Measurements from ENCODE around the gene SYDE1.
"Not testable (repeated sequence)": the region's sequence is repeated elsewhere in the genome, so short reads cannot be mapped to it uniquely, and the experiment has no call there.

The SYDE1 gene

GRCh38 chr19:15107061-15108010, at the start of gene SYDE1:
SYDE1 (plus strand) TSS chr19:15107401; CDS start chr19:15107434, 33 bp downstream.
- DNase-seq (ENCODE audit: low read depth) = peak; percentile 19

GRCh38 chr19:15062036-15062435, 45.2 kb upstream of the SYDE1 start:
- no peak for DNase-seq (ENCODE audit: low read depth)

- DNase-seq (ENCODE audit: low read depth) = not testable (repeated sequence)
Observed at GRCh38 chr19:15070386-15070785, 36.8 kb upstream of the SYDE1 start.

GRCh38 chr19:15072930-15073647, 34.1 kb upstream of the SYDE1 start:
- no peak for DNase-seq (ENCODE audit: low read depth)

GRCh38 chr19:15074371-15074770, 32.8 kb upstream of the SYDE1 start:
- DNase-seq (ENCODE audit: low read depth) = no peak

GRCh38 chr19:15075806-15076205, 31.4 kb upstream of the SYDE1 start:
- DNase-seq (ENCODE audit: low read depth) = no peak

- not testable (repeated sequence) for DNase-seq (ENCODE audit: low read depth)
Observed at GRCh38 chr19:15080002-15080401, 27.2 kb upstream of the SYDE1 start.

GRCh38 chr19:15081911-15082310, 25.3 kb upstream of the SYDE1 start, which contains the start of gene OR1I1:
OR1I1 (plus strand) TSS chr19:15082211; CDS start chr19:15087066, 4,855 bp downstream.
- DNase-seq (ENCODE audit: low read depth) = no peak

GRCh38 chr19:15087182-15087581, 20.0 kb upstream of the SYDE1 start:
- no peak for DNase-seq (ENCODE audit: low read depth)

- peak; percentile 37 for DNase-seq (ENCODE audit: low read depth)
Observed at GRCh38 chr19:15091918-15092753, 15.1 kb upstream of the SYDE1 start.

- DNase-seq (ENCODE audit: low read depth) = no peak
Observed at GRCh38 chr19:15093001-15093400, 14.2 kb upstream of the SYDE1 start.

GRCh38 chr19:15096223-15096622, 11.0 kb upstream of the SYDE1 start:
- DNase-seq (ENCODE audit: low read depth) = no peak

GRCh38 chr19:15097980-15098379, 9.2 kb upstream of the SYDE1 start:
- not testable (repeated sequence) for DNase-seq (ENCODE audit: low read depth)

- no peak for DNase-seq (ENCODE audit: low read depth)
Observed at GRCh38 chr19:15098460-15098859, 8.7 kb upstream of the SYDE1 start.

GRCh38 chr19:15099017-15099582, 8.1 kb upstream of the SYDE1 start:
- DNase-seq (ENCODE audit: low read depth) = no peak

- peak; percentile 48 for DNase-seq (ENCODE audit: low read depth)
Observed at GRCh38 chr19:15101479-15102082, 5.6 kb upstream of the SYDE1 start.

GRCh38 chr19:15104003-15104402, 3.2 kb upstream of the SYDE1 start:
- DNase-seq (ENCODE audit: low read depth) = no peak

- DNase-seq (ENCODE audit: low read depth) = no peak
Observed at GRCh38 chr19:15104411-15104810, 2.8 kb upstream of the SYDE1 start.

- DNase-seq (ENCODE audit: low read depth) = no peak
Observed at GRCh38 chr19:15105044-15105443, 2.2 kb upstream of the SYDE1 start.

- no peak for DNase-seq (ENCODE audit: low read depth)
Observed at GRCh38 chr19:15108145-15108844, 1.1 kb downstream of the SYDE1 start.

Measured in activated T-cell treated with anti-CD3 and anti-CD28 coated beads for 24 hours (primary cell).